MM.1S (cell line): ENCODE data around the gene IGF2.

Experiments used
- EZH2phosphoT487 ChIP-seq: fragments of 300-600 bp; sonication (generic); IDR thresholded peaks from 2 replicates; pipeline ENCODE4 v1.6.1; 2018; ENCODE audit warnings: antibody characterized with exemption, low read length
- TF ChIP-seq, protein P1 (sequence below): fragments of 300-600 bp; sonication (generic); IDR thresholded peaks from 2 replicates; pipeline ENCODE4 v1.5.1; 2016; ENCODE audit warnings: antibody characterized with exemption, low read length, mixed read lengths

DNA sequence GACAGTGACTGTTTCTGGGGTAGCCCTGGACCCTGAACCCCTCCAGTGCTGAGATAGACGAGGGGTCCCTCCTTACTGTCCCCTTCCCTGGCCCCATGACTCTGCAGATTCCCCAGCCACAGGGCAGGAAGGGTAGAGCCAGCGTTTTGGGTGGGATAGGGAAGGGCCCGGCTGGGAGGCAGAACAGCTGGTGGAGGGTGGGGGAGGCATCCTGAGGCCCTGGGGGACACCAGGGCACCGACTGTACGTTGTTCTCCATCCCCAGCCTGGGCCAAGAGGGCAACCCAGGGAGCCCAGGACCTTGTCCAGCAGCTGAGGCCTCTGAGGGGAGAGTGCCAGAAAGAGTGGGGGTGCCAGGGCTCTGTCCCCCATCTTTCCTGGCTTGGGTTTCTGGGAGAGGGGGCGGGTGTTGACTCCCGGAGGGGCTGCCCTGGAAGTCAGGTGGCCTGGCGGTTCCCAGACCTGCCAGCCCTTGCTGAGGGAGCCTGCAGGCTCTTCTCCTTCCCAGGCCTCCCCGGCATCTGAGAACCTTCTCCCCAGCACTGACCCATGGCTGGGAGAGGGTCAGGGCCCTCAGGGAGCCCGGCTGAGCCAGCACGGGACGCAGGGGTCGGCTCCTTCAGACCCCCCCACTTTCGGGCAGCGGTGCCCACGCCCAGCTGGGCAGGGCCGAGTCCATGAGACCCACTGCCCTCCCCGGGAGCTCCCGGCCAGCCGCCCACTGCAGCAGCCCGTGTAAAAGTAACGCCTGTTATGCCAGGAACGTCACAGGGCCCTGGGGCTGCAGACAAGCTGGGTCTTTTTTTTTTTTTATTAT is 30.3 kb downstream of the IGF2 start:
- TF ChIP-seq, protein P1, sequence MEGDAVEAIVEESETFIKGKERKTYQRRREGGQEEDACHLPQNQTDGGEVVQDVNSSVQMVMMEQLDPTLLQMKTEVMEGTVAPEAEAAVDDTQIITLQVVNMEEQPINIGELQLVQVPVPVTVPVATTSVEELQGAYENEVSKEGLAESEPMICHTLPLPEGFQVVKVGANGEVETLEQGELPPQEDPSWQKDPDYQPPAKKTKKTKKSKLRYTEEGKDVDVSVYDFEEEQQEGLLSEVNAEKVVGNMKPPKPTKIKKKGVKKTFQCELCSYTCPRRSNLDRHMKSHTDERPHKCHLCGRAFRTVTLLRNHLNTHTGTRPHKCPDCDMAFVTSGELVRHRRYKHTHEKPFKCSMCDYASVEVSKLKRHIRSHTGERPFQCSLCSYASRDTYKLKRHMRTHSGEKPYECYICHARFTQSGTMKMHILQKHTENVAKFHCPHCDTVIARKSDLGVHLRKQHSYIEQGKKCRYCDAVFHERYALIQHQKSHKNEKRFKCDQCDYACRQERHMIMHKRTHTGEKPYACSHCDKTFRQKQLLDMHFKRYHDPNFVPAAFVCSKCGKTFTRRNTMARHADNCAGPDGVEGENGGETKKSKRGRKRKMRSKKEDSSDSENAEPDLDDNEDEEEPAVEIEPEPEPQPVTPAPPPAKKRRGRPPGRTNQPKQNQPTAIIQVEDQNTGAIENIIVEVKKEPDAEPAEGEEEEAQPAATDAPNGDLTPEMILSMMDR, result no peak
- no peak for TF ChIP-seq EZH2phosphoT487
